GM18873 (cell line): Measurements from ENCODE around the gene AQP7.
"Not testable (repeated sequence)": the region's sequence is repeated elsewhere in the genome, so short reads cannot be mapped to it uniquely, and the experiment has no call there.

Experiments used
- ATAC-seq: cut with Tn5 transposase; IDR thresholded peaks from one replicate; pipeline ENCODE4 v1.9.1; 2021; ENCODE audit warnings: mild to moderate bottlenecking, moderate library complexity, moderate number of reproducible peaks; ENCODE audit not compliant: unreplicated experiment, low FRiP score

AQP7 gene

DNA sequence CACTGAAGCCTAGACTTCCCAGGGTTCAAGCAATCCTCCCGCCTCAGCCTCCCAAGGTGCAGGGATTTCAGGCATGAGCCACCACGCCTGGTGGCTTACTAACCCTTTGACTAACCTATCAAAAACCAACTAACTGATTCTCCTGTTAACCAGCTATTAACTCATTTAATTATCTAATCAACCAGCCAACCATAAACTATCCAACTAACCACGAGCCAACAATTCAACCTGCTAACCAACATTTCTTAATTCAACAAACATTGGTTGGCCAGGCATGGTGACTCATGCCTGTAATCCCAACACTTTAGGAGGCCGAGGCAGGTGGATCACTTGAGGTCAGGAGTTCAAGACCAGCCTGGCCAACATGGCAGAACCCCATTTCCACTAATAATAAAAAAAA is 3.3 kb downstream of the AQP7 start:
- not testable (repeated sequence) for ATAC-seq

GRCh38 chr9:33397801-33398200 is 4.6 kb downstream of the AQP7 start:
- ATAC-seq: not testable (repeated sequence)

GRCh38 chr9:33395159-33395879 is 7.0 kb downstream of the AQP7 start:
- not testable (repeated sequence) for ATAC-seq

GRCh38 chr9:33393986-33394385 is 8.4 kb downstream of the AQP7 start:
- not testable (repeated sequence) for ATAC-seq

- ATAC-seq: no peak
Measured at GRCh38 chr9:33393581-33393980, 8.8 kb downstream of the AQP7 start.

- ATAC-seq: not testable (repeated sequence)
Measured at GRCh38 chr9:33392591-33393021, 9.8 kb downstream of the AQP7 start.

DNA sequence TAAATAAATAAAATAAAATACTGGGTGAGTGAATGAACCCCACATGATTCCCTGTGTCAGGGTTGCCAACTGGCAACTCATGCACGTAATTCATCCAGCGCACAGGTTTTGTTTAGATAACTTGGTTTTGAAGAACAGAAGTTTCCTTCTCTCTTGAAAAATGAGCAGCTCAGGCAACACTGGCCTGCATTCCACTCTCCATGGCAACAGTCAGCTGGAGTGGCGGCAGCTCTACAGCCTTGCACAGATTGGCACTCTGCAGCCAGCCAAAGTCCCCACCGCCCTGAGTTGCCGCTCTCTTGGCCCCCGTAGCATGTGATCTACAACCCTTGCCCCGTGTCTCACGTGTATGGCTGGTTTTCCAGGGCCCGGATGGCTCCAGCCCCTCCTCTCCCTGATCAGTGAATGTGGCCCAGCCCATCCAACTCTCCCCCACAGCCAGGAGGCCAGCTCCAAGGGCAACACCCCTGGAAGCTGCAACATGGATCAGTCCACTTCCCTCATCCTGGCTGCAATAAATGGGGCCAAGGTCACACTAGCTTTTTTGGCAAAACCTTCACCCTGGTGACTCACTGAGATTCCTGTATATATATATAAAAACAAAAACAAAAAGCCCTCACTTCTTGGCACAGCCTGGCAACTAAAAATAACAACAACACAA is 11.1 kb downstream of the AQP7 start:
- ATAC-seq: not testable (repeated sequence)

DNA sequence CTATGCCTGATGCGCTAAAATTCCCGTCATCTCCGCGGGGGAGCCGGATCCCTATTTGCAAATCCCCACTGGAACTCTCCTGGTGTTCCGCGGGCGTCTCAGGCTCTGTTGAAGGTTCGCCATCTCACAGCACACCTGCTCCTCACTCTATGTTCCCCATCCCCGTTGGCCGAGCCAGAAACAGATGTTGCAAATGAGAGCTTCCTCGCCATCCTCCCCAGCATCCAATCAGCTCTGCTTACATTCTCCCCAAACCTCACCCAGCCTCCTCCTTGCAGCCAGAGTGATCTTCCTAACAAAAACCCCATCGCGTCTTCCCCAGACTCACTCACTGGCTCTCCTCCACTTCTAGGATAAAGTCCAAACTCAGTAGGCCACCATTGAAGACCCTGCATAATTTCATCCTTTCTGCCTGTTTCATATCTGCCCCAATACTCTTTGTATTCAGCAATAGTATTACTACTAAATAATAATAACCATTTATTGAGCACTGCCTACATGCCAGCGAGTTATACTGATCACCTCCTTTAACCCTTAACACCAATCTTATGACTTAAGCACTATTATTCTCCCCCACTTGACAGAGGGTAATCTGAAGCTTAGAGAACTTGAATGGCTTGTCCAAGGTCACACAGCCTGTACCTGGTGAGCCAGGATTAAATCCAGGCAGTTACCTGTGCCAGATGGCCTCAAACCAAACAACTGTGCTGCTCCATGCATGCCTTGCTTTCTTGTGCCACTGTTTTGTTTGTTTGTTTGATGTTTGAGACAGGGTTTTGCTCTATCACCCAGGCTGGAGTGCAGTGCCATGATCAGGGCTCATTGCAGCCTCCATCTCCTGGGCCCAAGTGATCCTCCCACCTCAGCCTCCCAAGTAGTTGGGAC is 14.0 kb downstream of the AQP7 start:
- ATAC-seq: no peak

- not testable (repeated sequence) for ATAC-seq
Measured at GRCh38 chr9:33386998-33387397, 15.4 kb downstream of the AQP7 start.

GRCh38 chr9:33386641-33386996 is 15.7 kb downstream of the AQP7 start:
- not testable (repeated sequence) for ATAC-seq

DNA sequence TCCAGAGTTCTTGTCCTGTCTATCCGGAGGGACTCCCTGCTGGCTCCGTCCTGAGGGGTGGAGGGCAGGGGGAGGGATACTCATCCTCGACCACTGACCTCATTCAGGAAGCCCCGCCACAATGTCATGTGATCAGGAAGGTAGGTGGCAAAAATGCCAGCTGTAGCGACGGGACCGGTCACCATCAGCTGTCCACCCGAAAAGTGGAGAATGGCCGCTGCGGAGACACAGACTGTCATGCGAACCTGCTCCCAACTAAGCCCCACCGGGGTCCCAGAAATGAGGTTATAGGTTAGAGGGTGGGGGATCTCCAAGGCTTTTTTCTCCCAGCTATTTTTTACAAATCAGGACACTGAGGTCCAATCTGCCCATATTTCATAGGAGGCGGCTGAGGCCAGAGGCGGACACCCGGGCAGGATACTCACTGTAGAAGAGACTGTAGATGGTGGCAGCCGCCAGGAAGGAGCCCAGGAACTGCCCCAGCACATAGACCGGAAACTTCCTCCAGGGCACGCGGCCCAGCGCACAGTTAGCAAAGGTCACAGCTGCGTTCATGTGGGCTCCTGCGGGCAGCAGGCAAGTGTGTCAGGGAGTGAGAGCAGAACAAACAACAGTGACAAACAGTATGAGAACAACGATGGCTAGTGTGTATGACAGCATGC is 16.3 kb downstream of the AQP7 start:
- ATAC-seq: not testable (repeated sequence)

GRCh38 chr9:33385536-33385935 is 16.8 kb downstream of the AQP7 start:
- ATAC-seq: not testable (repeated sequence)

GRCh38 chr9:33383396-33383795 is 19.0 kb downstream of the AQP7 start:
- ATAC-seq: not testable (repeated sequence)

DNA sequence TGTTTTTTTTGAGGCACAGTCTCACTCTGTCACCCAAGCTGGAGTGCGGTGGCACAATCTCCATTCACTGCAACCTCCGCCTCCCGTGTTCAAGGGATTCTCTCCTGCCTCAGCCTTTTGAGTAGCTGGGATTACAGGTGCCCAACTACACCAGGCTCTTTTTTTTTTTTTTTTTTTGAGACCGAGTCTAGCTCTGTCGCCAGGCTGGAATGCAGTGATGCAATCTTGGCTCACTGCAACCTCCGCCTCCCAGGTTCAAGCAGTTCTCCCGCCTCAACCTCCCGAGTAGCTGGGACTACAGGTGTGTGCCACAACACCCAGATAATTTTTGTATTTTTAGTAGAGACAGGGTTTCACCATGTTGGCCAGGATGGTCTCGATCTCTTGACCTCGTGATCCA is 20.0 kb downstream of the AQP7 start:
- ATAC-seq: not testable (repeated sequence)

- no peak for ATAC-seq
Measured at GRCh38 chr9:33381231-33381791, 21.1 kb downstream of the AQP7 start.

DNA sequence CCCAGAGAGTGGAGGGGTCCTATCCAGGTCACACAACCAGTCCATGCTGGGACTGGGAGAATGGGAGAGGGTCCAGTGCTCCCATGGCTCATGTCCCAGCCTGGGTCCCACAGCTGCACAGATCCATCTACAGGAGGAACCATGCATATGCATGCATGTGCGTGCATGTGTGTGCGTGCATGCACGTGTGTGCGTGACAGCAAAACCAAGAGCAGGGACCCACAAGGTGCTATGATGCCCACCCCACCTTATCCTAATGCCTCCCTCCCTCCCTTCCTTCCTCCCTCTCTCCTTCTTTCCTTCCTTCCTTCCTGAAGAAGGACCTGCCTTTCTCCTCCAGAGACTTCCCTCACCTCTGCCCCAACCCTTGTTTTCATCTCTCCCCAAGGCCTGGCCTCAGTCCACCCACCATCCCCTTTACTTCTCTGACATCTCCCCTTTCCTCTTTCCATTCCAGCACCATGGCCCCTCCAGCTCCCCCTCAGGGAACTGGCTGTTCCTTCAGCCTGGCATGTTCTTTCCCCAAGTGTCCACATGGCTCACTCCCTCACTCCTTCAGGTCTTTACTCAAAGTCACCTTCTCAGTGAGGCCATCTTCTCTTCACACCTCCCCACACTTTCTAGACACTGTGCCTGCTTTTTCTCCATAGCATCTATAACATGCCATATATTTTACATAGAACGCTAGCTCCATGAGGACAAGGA is 21.8 kb downstream of the AQP7 start:
- ATAC-seq: no peak

DNA sequence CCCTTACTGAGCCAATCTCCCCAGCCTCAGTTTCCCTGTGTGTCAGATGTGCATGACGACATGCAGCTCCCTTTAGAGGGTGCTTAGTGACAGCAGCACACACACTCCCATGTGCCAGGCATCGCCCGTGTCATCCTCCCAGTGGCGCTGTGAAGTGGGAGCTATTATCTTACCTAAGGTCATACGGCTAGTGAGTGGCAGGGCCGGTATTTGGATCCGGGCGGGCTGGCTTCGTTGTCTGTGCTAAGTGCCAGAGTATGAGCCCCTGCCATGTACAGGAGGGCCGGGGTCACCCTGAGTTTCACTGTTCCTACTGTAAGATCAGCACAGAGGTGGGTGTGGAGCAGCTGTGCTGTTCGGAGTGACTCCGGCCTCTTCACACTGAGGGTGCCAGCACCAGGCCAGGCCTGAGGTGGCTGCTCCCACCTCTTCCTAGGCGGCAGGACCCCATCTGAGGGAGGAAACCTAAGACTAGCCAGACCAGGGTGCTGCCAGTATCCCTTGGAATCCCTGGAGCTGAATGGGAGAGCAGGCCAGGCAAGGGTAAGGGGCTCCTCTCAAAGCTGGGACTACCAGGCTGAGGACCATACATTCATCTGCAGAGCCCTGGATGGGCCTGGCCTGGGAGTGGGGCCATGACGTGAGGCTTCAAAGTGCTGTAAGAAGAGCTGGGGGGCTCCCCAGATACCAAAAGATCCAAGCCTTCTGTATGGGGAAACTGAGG is 22.5 kb downstream of the AQP7 start:
- no peak for ATAC-seq

GRCh38 chr9:33378121-33378795 is 24.1 kb downstream of the AQP7 start:
- ATAC-seq: no peak
